Measurements from ENCODE around the gene HOOK1. TPM values are rescaled to one million over a fixed set of nuclear protein-coding genes. Genes with fewer than 3 reads are reported as not detected.

HOOK1 gene
- total and polyA plus RNA-seq, 2 of the 13 experiments (the other 11 are each of a cell fraction or from before 2014, with no cell fraction given): 11.3 to 24.2 TPM

GRCh38 chr1:59819566-59820438 is 5.1 kb downstream of the HOOK1 start:
- Histone ChIP-seq H2AFZ (ENCODE audit: low read length) (no peak overlapping the region), H4K20me1 (ENCODE audit: insufficient read depth, low read length) (no peaks in the 10 kb centered on the region; the same call in 1 of the 2 replicates), H3K27ac (ENCODE audit: extremely low read length, insufficient read depth, low read length) (no peak overlapping the region), H3K79me2 (ENCODE audit: insufficient read depth, low read length) (peaks cover 68% of the 10 kb centered on the region), H3K27me3 (ENCODE audit: control insufficient read depth in 1 of 2, insufficient read depth in 2 of 2, low read length in 2 of 2) (no peaks in the 10 kb centered on the region), H3K4me2 (ENCODE audit: low read depth, low read length) (0 out of 2 replicates have a peak overlapping the region, but pooled peaks have one; percentile 24), H3K4me1 (ENCODE audit: insufficient read depth, low read length) (peaks cover 46% of the 10 kb centered on the region), H3K9me3 (ENCODE audit: low read length) (no peaks in the 10 kb centered on the region), H3K9ac (ENCODE audit: insufficient read depth, low read depth, low read length) (no peak overlapping the region), H3K36me3 (replicated peaks in 1 of 2; ENCODE audit: control insufficient read depth in 1 of 2, insufficient read depth in 2 of 2, low read length in 2 of 2) (peaks cover 0 to 10% of the 10 kb centered on the region in 2 experiments; a peak in 2 of 5 replicates), H3K4me3 (replicated peaks in 1 of 3; ENCODE audit: insufficient read depth in 1 of 3, low read depth in 2 of 3, low read length in 3 of 3) (no peak overlapping the region)
- ChIA-PET CTCF (ENCODE audit: low intra/inter-chr PET ratio, low total read pairs) (no interaction called here), POLR2A (interaction anchor here (0.6 kb wide), 1 partner anchor 14 kb away, joined by 3 read pairs; no protein-coding TSS in a partner anchor)
- FAIRE-seq (no peak), ATAC-seq (no peak), DNase-seq (ENCODE audit: low spot score) (no peak)
- intact Hi-C loops (cut with micrococcal nuclease; ENCODE audit: unreplicated experiment) (loop anchor here (5.0 kb wide), 1 partner anchor 37 kb away; no protein-coding TSS in a partner anchor), in situ Hi-C loops (cut with HindIII; ENCODE audit: extremely low pct_ligation_motif_present, low pct_unique_long_range_greater_than_20kb) (no loop called here)
- TF ChIP-seq ZNF605 (CRISPR knock-in tag; IDR thresholded peaks at IDR 0.05) (no peak), RXRB (CRISPR knock-in tag; IDR thresholded peaks at IDR 0.05; ENCODE audit: borderline replicate concordance) (0 out of 2 replicates have a peak, but pooled peaks have one; percentile 10)
- BruUV-seq (replicated peaks): no TSS peak

GRCh38 chr1:59827055-59827643 is 12.4 kb downstream of the HOOK1 start:
- intact Hi-C loops (cut with micrococcal nuclease; ENCODE audit: unreplicated experiment): no loop called here
- Histone ChIP-seq H4K20me1 (ENCODE audit: insufficient read depth, low read length) (no peaks in the 10 kb centered on the region), H3K4me1 (ENCODE audit: insufficient read depth, low read length) (no peaks in the 10 kb centered on the region), H3K4me3 (replicated peaks in 1 of 3; ENCODE audit: insufficient read depth in 1 of 3, low read depth in 2 of 3, low read length in 3 of 3) (no peak overlapping the region), H3K27me3 (ENCODE audit: control insufficient read depth in 1 of 2, insufficient read depth in 2 of 2, low read length in 2 of 2) (no peaks in the 10 kb centered on the region), H3K79me2 (ENCODE audit: insufficient read depth, low read length) (no peaks in the 10 kb centered on the region), H3K9ac (ENCODE audit: insufficient read depth, low read depth, low read length) (no peak overlapping the region), H3K36me3 (replicated peaks in 1 of 2; ENCODE audit: control insufficient read depth in 1 of 2, insufficient read depth in 2 of 2, low read length in 2 of 2) (peaks cover 2 to 33% of the 10 kb centered on the region in 2 experiments; a peak in 3 of 5 replicates), H3K4me2 (ENCODE audit: low read depth, low read length) (no peak overlapping the region), H3K27ac (ENCODE audit: extremely low read length, insufficient read depth, low read length) (no peak overlapping the region), H2AFZ (ENCODE audit: low read length) (no peak overlapping the region), H3K9me3 (ENCODE audit: low read length) (no peaks in the 10 kb centered on the region)
- BruUV-seq (replicated peaks): no TSS peak
- ChIA-PET POLR2A (no interaction called here), CTCF (ENCODE audit: low intra/inter-chr PET ratio, low total read pairs) (no interaction called here)
- in situ Hi-C loops (cut with HindIII; ENCODE audit: extremely low pct_ligation_motif_present, low pct_unique_long_range_greater_than_20kb): no loop called here
- no peak for FAIRE-seq
- no peak for ATAC-seq
- WGBS (ENCODE audit: low lambda C conversion rate): 91% methylated on average over 4 of the region's 4 CpGs
- no peak for DNase-seq (ENCODE audit: low spot score)
- TF ChIP-seq ZNF446 (CRISPR knock-in tag; IDR thresholded peaks at IDR 0.05) (no peak), CTCF (CRISPR knock-in tag; IDR thresholded peaks at IDR 0.05) (no peak), CERS6 (CRISPR knock-in tag; IDR thresholded peaks at IDR 0.05) (no peak)

Measured in HepG2 (cell line).